ENCODE results near the gene RTEL1.

DNA sequence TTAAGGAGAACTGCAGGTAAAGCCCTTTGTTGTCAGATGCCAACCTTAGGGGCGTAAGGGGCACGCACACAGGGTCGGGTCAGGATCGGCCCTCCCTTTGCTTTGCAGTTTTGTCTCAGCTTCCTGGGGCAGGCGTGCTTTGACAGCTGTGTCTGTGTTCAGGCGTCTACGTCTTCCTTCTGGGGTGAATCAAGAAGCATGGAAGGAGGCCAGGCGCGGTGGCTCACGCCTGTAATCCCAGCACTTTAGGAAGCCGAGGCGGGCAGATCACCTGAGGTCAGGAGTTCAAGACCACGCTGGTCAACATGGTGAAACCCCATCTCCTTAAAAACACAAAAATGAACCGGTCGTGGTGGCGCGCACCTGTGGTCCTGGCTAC lies 51.0 kb downstream of the RTEL1 start:
- TF ChIP-seq POLR2AphosphoS5 (IDR thresholded peaks at IDR 0.05): no peak
- no peak for TF ChIP-seq CTCF (IDR thresholded peaks at IDR 0.05)
- TF ChIP-seq POLR2A (IDR thresholded peaks at IDR 0.05): no peak
